LNCAP (cell line): ENCODE results near the gene NAGA.

ENCODE experiments used
- CTCF ChIP-seq: fragments of 450-650 bp; IDR thresholded peaks from 2 replicates; pipeline ENCODE4 v1.5.1; 2017; ENCODE audit warnings: mild to moderate bottlenecking

The NAGA gene

DNA sequence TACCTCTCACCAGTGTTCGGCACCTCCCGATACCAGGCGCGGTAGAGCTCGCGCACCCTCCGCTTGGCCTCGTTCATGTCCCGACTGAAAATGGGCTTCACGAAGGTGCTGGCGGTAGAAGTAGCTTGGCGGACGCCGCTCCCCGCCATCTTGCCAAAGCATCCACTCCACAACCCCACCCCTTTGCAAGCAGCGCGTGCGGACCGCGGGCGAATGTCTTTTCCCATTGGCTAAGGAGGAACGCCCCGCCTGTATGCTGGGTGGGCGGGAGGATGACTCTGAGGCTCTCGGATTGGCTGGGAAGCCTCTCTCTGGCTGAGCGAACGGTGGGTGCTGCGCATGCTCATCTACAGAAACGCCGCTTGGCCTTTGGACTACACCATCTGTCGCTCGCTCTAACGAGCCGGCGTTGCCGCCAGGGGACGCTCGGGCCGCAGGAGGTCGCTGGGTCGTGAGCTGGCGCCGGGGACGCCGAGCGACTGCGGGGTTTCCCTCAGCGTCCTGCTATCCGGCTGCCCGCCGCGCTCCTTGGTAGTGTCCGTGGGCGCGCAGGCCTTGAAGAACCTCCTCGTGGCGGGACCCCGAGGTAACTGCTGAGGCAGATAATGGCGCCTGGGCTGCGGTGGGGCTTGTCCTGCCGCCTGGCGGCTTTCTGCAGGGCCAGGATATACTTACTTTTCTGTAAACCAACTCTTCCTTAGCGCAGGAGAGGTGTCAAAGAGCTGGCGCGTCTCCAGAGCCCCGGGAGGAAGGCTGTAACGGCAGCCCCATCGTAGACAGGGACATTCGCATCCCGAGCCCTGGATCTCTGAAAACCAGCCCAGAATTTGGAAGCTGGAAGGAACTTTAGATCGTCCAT is 20.2 kb upstream of the NAGA start, which contains the start of gene NDUFA6:
TSS of gene NDUFA6 (minus strand) at position 177 of the 859 bp plus-strand sequence. CDS start at position 149, 28 bp downstream.
- TF ChIP-seq CTCF: peak; percentile 96

DNA sequence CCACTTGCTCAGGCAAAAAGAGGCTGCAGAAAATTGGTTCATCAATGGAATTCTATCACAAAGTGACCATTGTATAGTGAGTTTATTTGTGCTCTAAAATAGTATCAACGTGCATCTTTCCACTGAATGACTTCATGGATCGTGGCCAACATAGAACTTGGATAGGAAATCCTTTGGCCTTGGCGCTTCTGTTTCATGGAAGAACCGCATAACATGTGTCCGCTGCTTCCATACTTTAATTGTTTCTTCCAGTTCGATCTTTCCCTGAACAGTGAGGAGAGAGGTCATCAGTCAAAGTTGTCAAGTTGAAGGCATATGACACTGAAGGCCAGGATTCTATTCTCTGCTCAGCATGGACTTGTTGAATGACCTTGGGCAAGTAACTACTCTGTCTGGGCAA is 15.4 kb upstream of the NAGA start:
- TF ChIP-seq CTCF: no peak

- no peak for TF ChIP-seq CTCF
Observed at GRCh38 chr22:42084874-42085273, 14.3 kb upstream of the NAGA start.

- no peak for TF ChIP-seq CTCF
Observed at GRCh38 chr22:42083119-42083518, 12.5 kb upstream of the NAGA start.

- TF ChIP-seq CTCF: no peak
Observed at GRCh38 chr22:42080287-42080686, 9.7 kb upstream of the NAGA start.

- TF ChIP-seq CTCF: no peak
Observed at GRCh38 chr22:42079319-42080251, 9.0 kb upstream of the NAGA start, which contains the start of gene SMDT1. TSS of gene SMDT1 (plus strand) at chr22:42079700. CDS start at chr22:42079769, 69 bp downstream.

GRCh38 chr22:42078469-42079318 is 8.1 kb upstream of the NAGA start:
- no peak for TF ChIP-seq CTCF
